ENCODE data around the gene KPNA2. TPM values are rescaled to one million over a fixed set of nuclear protein-coding genes. Genes with fewer than 3 reads are reported as not detected.
"Not testable (repeated sequence)": the region's sequence is repeated elsewhere in the genome, so short reads cannot be mapped to it uniquely, and the experiment has no call there.

KPNA2 gene
- total RNA-seq, 5 donors from 2014 or later (not counting 1 experiment from before 2014, with no cell fraction given): 10.1 to 58.1 (median 13.9) TPM

GRCh38 chr17:68086666-68087065 lies 51.1 kb downstream of the KPNA2 start:
- not testable (repeated sequence) for H3K9me3 ChIP-seq
- peak overlapping the region in 1 of 2 donors; percentile 29 for H3K4me3 ChIP-seq (ENCODE audit: control insufficient read depth in 1 of 2, extremely low read depth in 1 of 2, low read length in 1 of 2)

DNA sequence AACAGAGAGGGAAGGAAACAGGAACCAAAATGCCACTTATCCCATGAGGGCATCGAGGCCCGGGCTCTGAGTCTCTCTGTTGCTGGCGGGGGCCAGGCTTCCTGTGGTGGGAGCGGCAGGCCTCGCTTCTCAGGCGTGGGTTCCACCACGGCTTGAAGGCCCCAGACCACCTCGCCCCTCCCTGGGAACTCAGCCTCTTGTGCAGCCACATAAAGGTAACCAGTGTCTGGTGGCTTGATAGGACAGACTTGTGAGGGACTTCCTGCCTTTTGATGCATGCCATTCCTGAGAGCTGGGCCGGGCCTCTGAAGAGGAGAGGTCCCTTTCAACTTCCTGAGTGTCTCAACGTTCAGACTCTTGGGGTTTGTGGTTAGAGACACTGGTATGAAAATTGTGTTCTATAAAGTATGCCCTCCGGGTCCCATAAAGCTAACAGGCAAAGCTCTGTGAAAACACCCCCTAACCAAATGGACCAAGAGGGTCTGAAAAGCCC lies 51.6 kb downstream of the KPNA2 start:
- ChIA-PET CTCF (interaction anchor here in 1 of 2 donors (0.6 kb wide), 1 partner anchor 27 kb away, joined by 3 read pairs; no protein-coding TSS in a partner anchor), POLR2A (interaction anchor here in 1 of 2 donors (0.6 kb wide), 1 partner anchor 22 kb away, joined by 4 read pairs; no protein-coding TSS in a partner anchor)
- peak overlapping the region; percentile 88 to 89 for H3K27ac Mint-ChIP-seq
- H3K4me1 Mint-ChIP-seq: peaks cover 46 to 53% (median 48%) of the 10 kb centered on the region in 3 donors
- not testable (repeated sequence) for H3K27me3 Mint-ChIP-seq; H3K36me3 Mint-ChIP-seq; H3K27me3 ChIP-seq (replicated peaks in 1 of 2; ENCODE audit: control insufficient read depth in 2 of 2, extremely low read depth in 1 of 2, insufficient read depth in 2 of 2, low read length in 1 of 2); H3K9me3 Mint-ChIP-seq; H3K36me3 ChIP-seq (ENCODE audit: control insufficient read depth in 2 of 2, extremely low read depth in 1 of 2, insufficient read depth in 1 of 2, low read length in 1 of 2); H3K9me3 ChIP-seq
- ATAC-seq (replicated peaks in 1 of 4) (peak; percentile 75 to 92 (median 87)), DNase-seq (peak in 20 of 35 experiments; percentile 14 to 66 (median 34))
- Histone ChIP-seq H3K27ac (ENCODE audit: low read length) (peak overlapping the region; percentile 41), H3K4me1 (ENCODE audit: control insufficient read depth in 1 of 2, extremely low read depth in 1 of 2, insufficient read depth in 2 of 2, low read length in 2 of 2) (peaks cover 14 to 38% of the 10 kb centered on the region in 2 experiments), H3K4me3 (ENCODE audit: control insufficient read depth in 1 of 2, extremely low read depth in 1 of 2, low read length in 1 of 2) (peak overlapping the region in 1 of 2 donors; percentile 10)
- 0% methylated on average over 2 of the region's 11 CpGs for WGBS (ENCODE audit: insufficient coverage)
- peak overlapping the region; percentile 70 to 85 (median 72) for H3K4me3 Mint-ChIP-seq

More at GRCh38 chr17:68086666-68087065, 51.1 kb downstream of the KPNA2 start:
- H3K27me3 ChIP-seq (replicated peaks in 1 of 2; ENCODE audit: control insufficient read depth in 2 of 2, extremely low read depth in 1 of 2, insufficient read depth in 2 of 2, low read length in 1 of 2); H3K27me3 Mint-ChIP-seq; H3K36me3 ChIP-seq (ENCODE audit: control insufficient read depth in 2 of 2, extremely low read depth in 1 of 2, insufficient read depth in 1 of 2, low read length in 1 of 2); H3K9me3 Mint-ChIP-seq; H3K36me3 Mint-ChIP-seq; POLR2A ChIA-PET: not testable (repeated sequence)
- ATAC-seq (replicated peaks in 1 of 4): peak in 3 of 4 experiments; percentile 2 to 20 (median 11)
- peak overlapping the region; percentile 70 to 85 (median 72) for H3K4me3 Mint-ChIP-seq
- WGBS (ENCODE audit: insufficient coverage): no CpG with 5 or more reads among the region's 4 CpGs
- H3K4me1 ChIP-seq (ENCODE audit: control insufficient read depth in 1 of 2, extremely low read depth in 1 of 2, insufficient read depth in 2 of 2, low read length in 2 of 2): peaks cover 14 to 38% of the 10 kb centered on the region in 2 experiments
- DNase-seq: peak in 1 of 35 experiments; percentile 26
- H3K27ac ChIP-seq (ENCODE audit: low read length): peak overlapping the region; percentile 41
- CTCF ChIA-PET: interaction anchor here in 1 of 2 donors (0.6 kb wide), 1 partner anchor 27 kb away, joined by 3 read pairs; no protein-coding TSS in a partner anchor
- peak overlapping the region; percentile 88 to 89 for H3K27ac Mint-ChIP-seq
- peaks cover 49 to 55% (median 51%) of the 10 kb centered on the region in 3 donors for H3K4me1 Mint-ChIP-seq

DNA sequence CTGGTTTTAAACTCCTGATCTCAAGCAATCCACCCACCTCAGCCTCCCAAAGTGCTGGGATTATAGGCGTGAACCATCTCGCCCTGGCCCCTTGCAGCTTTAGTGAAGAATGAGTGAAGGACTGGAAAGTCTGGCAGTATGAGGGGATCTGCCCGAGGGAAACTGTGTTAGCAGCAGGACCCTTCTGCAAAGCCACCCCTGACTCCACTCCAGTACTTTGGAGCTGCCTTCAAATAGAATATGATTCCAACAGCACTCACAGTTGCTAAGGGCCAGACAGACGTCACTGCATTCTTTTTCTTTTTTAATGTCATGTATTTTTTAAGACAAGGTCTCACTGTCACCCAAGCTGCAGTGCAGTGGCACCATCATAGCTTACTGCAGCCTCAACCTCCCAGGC lies 52.3 kb downstream of the KPNA2 start:
- peaks cover 14 to 38% of the 10 kb centered on the region in 2 experiments for H3K4me1 ChIP-seq (ENCODE audit: control insufficient read depth in 1 of 2, extremely low read depth in 1 of 2, insufficient read depth in 2 of 2, low read length in 2 of 2)
- H3K27me3 ChIP-seq (replicated peaks in 1 of 2; ENCODE audit: control insufficient read depth in 2 of 2, extremely low read depth in 1 of 2, insufficient read depth in 2 of 2, low read length in 1 of 2): no peaks in the 10 kb centered on the region
- peak overlapping the region in 1 of 2 donors; percentile 10 for H3K4me3 ChIP-seq (ENCODE audit: control insufficient read depth in 1 of 2, extremely low read depth in 1 of 2, low read length in 1 of 2)
- Mint-ChIP-seq H3K36me3 (no peaks in the 10 kb centered on the region), H3K4me3 (peak overlapping the region in 1 of 3 donors; percentile 85), H3K4me1 (peaks cover 46 to 53% (median 48%) of the 10 kb centered on the region in 3 donors), H3K27me3 (no peaks in the 10 kb centered on the region), H3K9me3 (no peaks in the 10 kb centered on the region), H3K27ac (peak overlapping the region in 1 of 2 donors; percentile 44)
- ChIA-PET CTCF (no interaction called here), POLR2A (no interaction called here)
- no peak for ATAC-seq (replicated peaks in 1 of 4)
- no peak for DNase-seq
- WGBS (ENCODE audit: insufficient coverage): no CpG with 5 or more reads among the region's 4 CpGs
- no peaks in the 10 kb centered on the region for H3K9me3 ChIP-seq
- H3K27ac ChIP-seq (ENCODE audit: low read length): no peak overlapping the region
- no peaks in the 10 kb centered on the region for H3K36me3 ChIP-seq (ENCODE audit: control insufficient read depth in 2 of 2, extremely low read depth in 1 of 2, insufficient read depth in 1 of 2, low read length in 1 of 2)

- no peaks in the 10 kb centered on the region for H3K36me3 Mint-ChIP-seq
- peaks cover 45 to 53% (median 46%) of the 10 kb centered on the region in 3 donors for H3K4me1 Mint-ChIP-seq
- DNase-seq (no peak), ATAC-seq (replicated peaks in 1 of 4) (no peak)
- no peaks in the 10 kb centered on the region for H3K36me3 ChIP-seq (ENCODE audit: control insufficient read depth in 2 of 2, extremely low read depth in 1 of 2, insufficient read depth in 1 of 2, low read length in 1 of 2)
- H3K4me1 ChIP-seq (ENCODE audit: control insufficient read depth in 1 of 2, extremely low read depth in 1 of 2, insufficient read depth in 2 of 2, low read length in 2 of 2): peaks cover 14 to 38% of the 10 kb centered on the region in 2 experiments
- no peak overlapping the region for H3K27ac ChIP-seq (ENCODE audit: low read length)
- ChIA-PET POLR2A (no interaction called here), CTCF (no interaction called here)
- 54% methylated on average over 3 of the region's 3 CpGs for WGBS (ENCODE audit: insufficient coverage)
- H3K27me3 ChIP-seq (replicated peaks in 1 of 2; ENCODE audit: control insufficient read depth in 2 of 2, extremely low read depth in 1 of 2, insufficient read depth in 2 of 2, low read length in 1 of 2): no peaks in the 10 kb centered on the region
- H3K9me3 ChIP-seq: no peaks in the 10 kb centered on the region
- H3K27me3 Mint-ChIP-seq: no peaks in the 10 kb centered on the region
- H3K4me3 Mint-ChIP-seq: no peak overlapping the region
- no peak overlapping the region for H3K4me3 ChIP-seq (ENCODE audit: control insufficient read depth in 1 of 2, extremely low read depth in 1 of 2, low read length in 1 of 2)
- no peak overlapping the region for H3K27ac Mint-ChIP-seq
- no peaks in the 10 kb centered on the region for H3K9me3 Mint-ChIP-seq
These were observed 54.3 kb downstream of the KPNA2 start for GRCh38 chr17:68089881-68090280.

DNA sequence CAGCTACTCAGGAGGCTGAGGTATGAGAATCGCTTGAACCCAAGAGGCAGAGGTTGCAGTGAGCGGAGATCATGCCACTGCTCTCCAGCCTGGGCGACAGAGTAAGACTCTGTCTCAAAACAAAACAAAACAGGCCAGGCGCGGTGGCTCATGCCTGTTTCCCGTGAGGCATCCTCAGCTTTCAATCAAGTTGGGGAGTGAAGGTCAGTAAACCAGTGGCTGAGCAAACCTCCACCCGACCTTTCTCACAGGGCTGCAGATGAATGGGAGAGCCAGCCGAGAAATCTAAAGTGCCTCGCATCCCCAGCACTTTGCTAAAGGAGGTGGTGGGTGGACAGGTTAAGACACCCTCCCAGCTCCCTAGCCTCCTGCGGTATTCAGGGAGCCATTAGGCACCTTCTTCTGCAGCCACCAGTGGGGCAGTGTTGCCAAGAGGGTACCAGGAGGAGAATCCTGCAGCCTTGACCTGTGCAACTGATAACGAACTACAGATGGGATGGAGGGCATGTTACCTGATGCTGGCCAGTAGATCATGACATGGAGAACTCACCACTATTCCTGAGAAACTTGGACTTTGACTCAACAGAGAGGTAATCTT lies 59.0 kb downstream of the KPNA2 start:
- Histone ChIP-seq H3K4me1 (ENCODE audit: control insufficient read depth in 1 of 2, extremely low read depth in 1 of 2, insufficient read depth in 2 of 2, low read length in 2 of 2) (peaks cover 0 to 3% of the 10 kb centered on the region in 2 experiments), H3K9me3 (no peaks in the 10 kb centered on the region), H3K36me3 (ENCODE audit: control insufficient read depth in 2 of 2, extremely low read depth in 1 of 2, insufficient read depth in 1 of 2, low read length in 1 of 2) (no peaks in the 10 kb centered on the region), H3K27ac (ENCODE audit: low read length) (no peak overlapping the region), H3K27me3 (replicated peaks in 1 of 2; ENCODE audit: control insufficient read depth in 2 of 2, extremely low read depth in 1 of 2, insufficient read depth in 2 of 2, low read length in 1 of 2) (no peaks in the 10 kb centered on the region), H3K4me3 (ENCODE audit: control insufficient read depth in 1 of 2, extremely low read depth in 1 of 2, low read length in 1 of 2) (no peak overlapping the region)
- Mint-ChIP-seq H3K27ac (no peak overlapping the region), H3K4me1 (peaks cover 5 to 11% (median 5%) of the 10 kb centered on the region in 3 donors), H3K27me3 (no peaks in the 10 kb centered on the region), H3K4me3 (no peak overlapping the region), H3K36me3 (no peaks in the 10 kb centered on the region), H3K9me3 (no peaks in the 10 kb centered on the region)
- DNase-seq: no peak
- 87% methylated on average over 5 of the region's 11 CpGs for WGBS (ENCODE audit: insufficient coverage)
- ChIA-PET CTCF (no interaction called here), POLR2A (no interaction called here)
- ATAC-seq (replicated peaks in 1 of 4): no peak

GRCh38 chr17:68095205-68095811 lies 59.8 kb downstream of the KPNA2 start:
- 84% methylated on average over 7 of the region's 10 CpGs for WGBS (ENCODE audit: insufficient coverage)
- no peaks in the 10 kb centered on the region for H3K9me3 ChIP-seq
- H3K36me3 Mint-ChIP-seq: no peaks in the 10 kb centered on the region
- no peaks in the 10 kb centered on the region for H3K4me1 ChIP-seq (ENCODE audit: control insufficient read depth in 1 of 2, extremely low read depth in 1 of 2, insufficient read depth in 2 of 2, low read length in 2 of 2)
- H3K27me3 Mint-ChIP-seq: no peaks in the 10 kb centered on the region
- H3K27ac Mint-ChIP-seq: no peak overlapping the region
- H3K4me3 Mint-ChIP-seq: no peak overlapping the region
- CTCF ChIA-PET: no interaction called here
- H3K27me3 ChIP-seq (replicated peaks in 1 of 2; ENCODE audit: control insufficient read depth in 2 of 2, extremely low read depth in 1 of 2, insufficient read depth in 2 of 2, low read length in 1 of 2): no peaks in the 10 kb centered on the region
- no peaks in the 10 kb centered on the region for H3K36me3 ChIP-seq (ENCODE audit: control insufficient read depth in 2 of 2, extremely low read depth in 1 of 2, insufficient read depth in 1 of 2, low read length in 1 of 2)
- DNase-seq: no peak
- H3K9me3 Mint-ChIP-seq: no peaks in the 10 kb centered on the region
- peaks cover 0 to 8% (median 3%) of the 10 kb centered on the region in 3 donors for H3K4me1 Mint-ChIP-seq
- H3K27ac ChIP-seq (ENCODE audit: low read length): no peak overlapping the region
- POLR2A ChIA-PET: no interaction called here
- ATAC-seq (replicated peaks in 1 of 4): no peak
- no peak overlapping the region for H3K4me3 ChIP-seq (ENCODE audit: control insufficient read depth in 1 of 2, extremely low read depth in 1 of 2, low read length in 1 of 2)
